Thyroid gland (tissue), 4 donors: ENCODE measurements around the gene RSRP1. TPM values are rescaled to one million over a fixed set of nuclear protein-coding genes. Genes with fewer than 3 reads are reported as not detected.

Experiments
- DNase-seq, 2 donors: peaks; one replicate each; pipeline ENCODE4 v3.0.0-alpha.2; 2019
- H3K27ac ChIP-seq, 3 donors: fragments of 200-600 bp; sonication (generic); 1 replicate in 2 of 3; 2 replicates in 1 of 3; pipeline ENCODE4 v1.5.1; 2016 to 2019; ENCODE audit warnings: mild to moderate bottlenecking in 1 of 3, moderate library complexity in 1 of 3
- H3K27me3 ChIP-seq: fragments of 200-600 bp; sonication (generic); one replicate; pipeline ENCODE4 v1.5.1; 2019
- H3K36me3 ChIP-seq, 2 donors: fragments of 200-600 bp; sonication (generic); one replicate each; pipeline ENCODE4 v1.5.1; 2016 to 2019
- H3K4me1 ChIP-seq, 2 donors: fragments of 200-600 bp; sonication (generic); one replicate each; pipeline ENCODE4 v1.5.1; 2017 to 2019
- H3K4me3 ChIP-seq, 3 donors: fragments of 200-600 bp; sonication (generic); replicated peaks in 1 of 3; 1 replicate in 2 of 3; 2 replicates in 1 of 3; pipeline ENCODE4 v1.5.1; 2016; ENCODE audit warnings: mild to moderate bottlenecking in 1 of 3
- H3K9me3 ChIP-seq: fragments of 200-600 bp; sonication (generic); one replicate; pipeline ENCODE4 v1.5.1; 2017
- CTCF ChIP-seq, 6 experiments: fragments of 200-600 bp in 3 of 6; fragments of 450-650 bp in 3 of 6; sonication (generic) in 3 of 6; IDR thresholded peaks; one replicate each; pipeline ENCODE4 v1.5.1; 2016 to 2019; ENCODE audit warnings: antibody characterized with exemption in 6 of 6, mild to moderate bottlenecking in 2 of 6, inconsistent platforms in 1 of 6, moderate library complexity in 1 of 6
- POLR2A ChIP-seq, 2 donors: fragments of 450-650 bp; IDR thresholded peaks; one replicate each; pipeline ENCODE4 v1.6.1; 2017; ENCODE audit warnings: antibody characterized with exemption in 2 of 2, mild to moderate bottlenecking in 2 of 2, moderate library complexity in 1 of 2
- WGBS, 2 donors: methylation state at CpG; one replicate each; pipeline ENCODE4 v1.1.5; 2017; 5-methylcytosine and 5-hydroxymethylcytosine counted together
- intact Hi-C: fragments of 100-400 bp; cut with DNase I; formaldehyde crosslinking; loops from one replicate; pipeline ENCODE4 v1.15.1; 2023
- total RNA-seq, 4 donors: library from RNA; depleted of rRNA; stranded (reverse); fragments of >200 nt; gene quantifications; one replicate each; pipeline ENCODE4 v1.2.3, GENCODE V29; 2016

The RSRP1 gene
- total RNA-seq, 4 donors from 2014 or later = 140 to 294 (median 152) TPM

DNA sequence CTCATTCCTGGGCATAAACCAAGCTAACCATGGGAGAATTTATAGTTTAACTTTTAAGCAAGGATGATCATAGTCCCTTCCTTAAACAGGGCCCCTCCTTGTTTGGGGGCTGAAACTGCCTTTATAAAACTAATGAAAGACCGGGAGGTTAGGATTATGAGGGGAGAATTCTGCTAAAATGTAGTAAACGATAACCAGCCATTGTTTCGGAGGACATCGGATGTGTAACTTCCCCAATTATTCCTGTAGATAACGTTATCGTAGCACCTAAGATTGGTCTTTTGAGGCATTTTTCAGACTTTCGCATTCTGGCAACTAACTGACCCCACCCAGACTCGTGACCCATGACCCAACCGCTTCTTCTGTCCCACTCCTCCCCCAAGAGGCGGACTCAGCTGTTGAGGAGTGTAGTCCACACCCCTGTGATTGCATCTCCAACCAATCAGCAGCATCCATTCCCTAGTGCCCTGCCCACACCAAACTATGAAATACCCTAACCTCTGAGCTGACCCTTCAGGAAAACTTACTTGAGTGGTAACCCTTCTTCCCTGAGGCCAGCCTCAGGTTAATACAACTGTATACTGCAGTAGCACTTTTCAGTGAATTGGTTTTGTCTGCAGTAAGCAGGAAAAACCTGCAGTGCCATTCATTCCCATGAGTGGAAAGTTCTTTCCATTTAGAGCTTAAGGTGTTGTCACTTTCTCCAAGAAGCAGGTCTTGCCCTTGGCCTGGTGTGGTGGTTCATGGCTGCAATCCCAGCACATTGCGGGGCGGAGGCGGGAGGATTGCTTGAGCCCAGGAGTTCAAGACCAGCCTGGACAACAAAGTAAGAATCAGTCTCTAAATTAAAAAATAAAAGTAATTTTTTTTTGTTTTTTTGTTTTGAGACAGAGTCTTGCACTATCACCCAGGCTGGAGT lies 14.1 kb downstream of the RSRP1 start:
- intact Hi-C loops = loop anchor here (10.0 kb wide), 1 partner anchor 582 kb away; the partner anchor contains the start of gene MTFR1L
- Histone ChIP-seq H3K4me1 (peaks cover 32 to 34% of the 10 kb centered on the region in 2 donors), H3K27me3 (no peaks in the 10 kb centered on the region), H3K9me3 (no peaks in the 10 kb centered on the region), H3K27ac (peak overlapping the region; percentile 92 to 96 (median 92)), H3K4me3 (peak overlapping the region; percentile 77 to 91 (median 81)), H3K36me3 (peaks cover 11 to 15% of the 10 kb centered on the region in 2 donors)
- WGBS, 2 donors = 23 to 24% methylated on average over 13 of the region's 13 CpGs
- DNase-seq = peak; percentile 81 to 82
- TF ChIP-seq CTCF (IDR thresholded peaks at IDR 0.05) = no peak
- TF ChIP-seq POLR2A (IDR thresholded peaks at IDR 0.05) = no peak

GRCh38 chr1:25232027-25232865 lies 15.0 kb downstream of the RSRP1 start, which contains the start of gene SYF2:
SYF2 (minus strand) TSS chr1:25232502; CDS start chr1:25232467, 35 bp downstream.
- peak within 1 kb of the TSS; percentile 92 to 96 (median 92) for H3K27ac ChIP-seq
- H3K4me1 ChIP-seq = peaks cover 31% of the 10 kb centered on the region in 2 donors
- TF ChIP-seq POLR2A (IDR thresholded peaks at IDR 0.05) (peak; percentile 17 to 65), CTCF (IDR thresholded peaks at IDR 0.05) (peak in 1 of 6 experiments; percentile 1)
- DNase-seq = peak; percentile 91 to 93
- WGBS, 2 donors = 0 to 1% methylated on average over 33 to 44 of the region's 54 CpGs
- H3K4me3 ChIP-seq = peak within 1 kb of the TSS; percentile 77 to 91 (median 81)
- intact Hi-C loops = loop anchor here (10.0 kb wide), 1 partner anchor 583 kb away; the partner anchor contains the start of gene MTFR1L
- H3K9me3 ChIP-seq = no peaks in the 10 kb centered on the region
- peaks cover 20 to 23% of the 10 kb centered on the region in 2 donors for H3K36me3 ChIP-seq
- H3K27me3 ChIP-seq = no peaks in the 10 kb centered on the region

DNA sequence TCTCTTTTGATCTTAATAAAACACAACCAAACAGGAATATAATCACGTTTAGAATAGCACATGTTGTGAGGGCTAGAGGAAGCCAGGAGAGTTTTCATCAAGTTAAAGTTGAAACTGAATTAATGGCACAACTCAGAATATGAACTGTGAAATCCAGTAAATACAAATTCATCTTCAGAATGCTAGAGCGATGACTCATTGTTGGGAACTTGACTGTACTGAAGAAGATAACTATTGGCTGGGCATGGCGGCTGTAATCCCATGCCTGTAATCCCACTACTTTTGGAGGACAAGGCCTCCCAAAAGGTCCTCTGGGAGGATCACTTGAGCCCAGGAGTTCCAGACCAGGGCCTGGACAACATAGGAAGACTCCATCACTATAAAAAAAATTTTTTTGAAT lies 23.8 kb downstream of the RSRP1 start:
- H3K36me3 ChIP-seq = peaks cover 75 to 81% of the 10 kb centered on the region in 2 donors
- H3K4me1 ChIP-seq = no peaks in the 10 kb centered on the region
- H3K27ac ChIP-seq = no peak overlapping the region
- intact Hi-C loops = no loop called here
- H3K9me3 ChIP-seq = no peaks in the 10 kb centered on the region
- TF ChIP-seq POLR2A (IDR thresholded peaks at IDR 0.05) (no peak), CTCF (IDR thresholded peaks at IDR 0.05) (no peak)
- DNase-seq = no peak
- H3K27me3 ChIP-seq = no peaks in the 10 kb centered on the region
- no peak overlapping the region for H3K4me3 ChIP-seq
- 82 to 88% methylated on average over 3 of the region's 3 CpGs for WGBS, 2 donors

GRCh38 chr1:25222606-25223005 lies 24.6 kb downstream of the RSRP1 start:
- Histone ChIP-seq H3K4me3 (no peak overlapping the region), H3K27me3 (no peaks in the 10 kb centered on the region), H3K9me3 (no peaks in the 10 kb centered on the region), H3K27ac (no peak overlapping the region), H3K36me3 (peaks cover 66 to 72% of the 10 kb centered on the region in 2 donors), H3K4me1 (no peaks in the 10 kb centered on the region)
- WGBS, 2 donors = 92 to 94% methylated on average over 4 of the region's 4 CpGs
- intact Hi-C loops = no loop called here
- no peak for TF ChIP-seq CTCF (IDR thresholded peaks at IDR 0.05)
- no peak for TF ChIP-seq POLR2A (IDR thresholded peaks at IDR 0.05)
- no peak for DNase-seq
